ENCODE results near the gene AP1S1.

AP1S1 gene

GRCh38 chr7:101201695-101202602 is 47.7 kb downstream of the AP1S1 start:
- no peak for DNase-seq (ENCODE audit: low spot score)

GRCh38 chr7:101202603-101202918 is 48.3 kb downstream of the AP1S1 start:
- no peak for DNase-seq (ENCODE audit: low spot score)

- DNase-seq (ENCODE audit: low spot score) = peak; percentile 37
Measured at GRCh38 chr7:101203740-101204738, 49.8 kb downstream of the AP1S1 start.

GRCh38 chr7:101205901-101206664 is 51.8 kb downstream of the AP1S1 start:
- DNase-seq (ENCODE audit: low spot score) = no peak

- no peak for DNase-seq (ENCODE audit: low spot score)
Measured at GRCh38 chr7:101206665-101207042, 52.4 kb downstream of the AP1S1 start.

GRCh38 chr7:101207459-101207858 is 53.2 kb downstream of the AP1S1 start:
- DNase-seq (ENCODE audit: low spot score) = no peak

DNA sequence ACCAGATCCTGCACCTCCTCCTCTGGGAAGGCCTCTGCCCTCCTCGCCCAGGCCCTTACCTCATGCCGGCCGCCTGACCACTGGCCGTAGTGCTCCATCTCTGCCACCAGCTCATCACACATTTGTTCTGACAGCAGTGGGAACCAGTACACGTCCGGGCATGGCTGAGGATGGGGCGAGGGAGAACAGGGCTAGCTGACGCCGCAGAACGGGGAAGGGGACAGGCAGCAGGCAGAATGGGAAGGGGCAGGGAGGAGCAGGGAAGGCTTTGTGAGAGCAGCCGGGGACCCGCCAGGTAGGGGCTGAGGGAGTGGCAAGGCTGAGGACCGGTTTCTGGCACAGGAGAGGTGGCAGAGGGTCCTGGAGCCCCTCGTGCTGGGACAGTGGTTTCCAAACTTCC is 54.5 kb downstream of the AP1S1 start:
- DNase-seq (ENCODE audit: low spot score) = no peak

- no peak for DNase-seq (ENCODE audit: low spot score)
Measured at GRCh38 chr7:101210143-101210542, 55.9 kb downstream of the AP1S1 start.

Measured in CD4-positive, alpha-beta T cell treated with Interleukin-2 at 100 ng/mL for 4 hours (primary cell).